Fibroblast of the aortic adventitia (primary cell): ENCODE results near the gene LMF2. TPM values are rescaled to one million over a fixed set of nuclear protein-coding genes. Genes with fewer than 3 reads are reported as not detected.

ENCODE experiments used
- DNase-seq: peaks from one replicate; pipeline ENCODE4 v3.0.0-alpha.2; 2010; ENCODE audit warnings: low read depth
- H3K4me3 ChIP-seq: 2 replicates; pipeline ENCODE4 v1.5.1; 2011; ENCODE audit warnings: low read depth, mild to moderate bottlenecking, control low read depth, low read length, moderate library complexity
- CTCF ChIP-seq: IDR thresholded peaks from 2 replicates; pipeline ENCODE4 v1.5.1; 2011; ENCODE audit warnings: mild to moderate bottlenecking, low read length, control low read depth, inconsistent platforms; ENCODE audit not compliant: insufficient read depth
- total RNA-seq: library from RNA; depleted of rRNA; stranded (reverse); fragments of >200 nt; gene quantifications from 2 replicates; pipeline ENCODE4 v1.2.3, GENCODE V29; 2012; ENCODE audit warnings: low replicate concordance

LMF2 gene
- total RNA-seq, 1 donor, result 50.6 TPM

GRCh38 chr22:50470491-50470890 lies 37.0 kb downstream of the LMF2 start:
- DNase-seq, result no peak
- H3K4me3 ChIP-seq, result no peak overlapping the region
- TF ChIP-seq CTCF, result no peak

GRCh38 chr22:50469377-50470305 lies 37.9 kb downstream of the LMF2 start:
- no peak for TF ChIP-seq CTCF
- no peak overlapping the region for H3K4me3 ChIP-seq
- no peak for DNase-seq

GRCh38 chr22:50468626-50469025 lies 38.9 kb downstream of the LMF2 start:
- H3K4me3 ChIP-seq, result no peak overlapping the region
- no peak for DNase-seq
- no peak for TF ChIP-seq CTCF

- H3K4me3 ChIP-seq, result no peak overlapping the region
- TF ChIP-seq CTCF, result no peak
- no peak for DNase-seq
These were observed 39.6 kb downstream of the LMF2 start for GRCh38 chr22:50467773-50468440.

GRCh38 chr22:50467341-50467740 lies 40.2 kb downstream of the LMF2 start:
- no peak for TF ChIP-seq CTCF
- no peak for DNase-seq
- H3K4me3 ChIP-seq, result no peak overlapping the region

GRCh38 chr22:50465066-50465930 lies 42.2 kb downstream of the LMF2 start:
- TF ChIP-seq CTCF, result no peak
- no peak for DNase-seq
- no peak overlapping the region for H3K4me3 ChIP-seq
